Cortex of kidney (tissue), 1 donor: ENCODE results near the gene RNF182.
"Not testable (repeated sequence)": the region's sequence is repeated elsewhere in the genome, so short reads cannot be mapped to it uniquely, and the experiment has no call there.

Source experiments
- DNase-seq: peaks from one replicate; lab custom pipeline; 2025; lab: John Stamatoyannopoulos, UW

RNF182 gene

DNA sequence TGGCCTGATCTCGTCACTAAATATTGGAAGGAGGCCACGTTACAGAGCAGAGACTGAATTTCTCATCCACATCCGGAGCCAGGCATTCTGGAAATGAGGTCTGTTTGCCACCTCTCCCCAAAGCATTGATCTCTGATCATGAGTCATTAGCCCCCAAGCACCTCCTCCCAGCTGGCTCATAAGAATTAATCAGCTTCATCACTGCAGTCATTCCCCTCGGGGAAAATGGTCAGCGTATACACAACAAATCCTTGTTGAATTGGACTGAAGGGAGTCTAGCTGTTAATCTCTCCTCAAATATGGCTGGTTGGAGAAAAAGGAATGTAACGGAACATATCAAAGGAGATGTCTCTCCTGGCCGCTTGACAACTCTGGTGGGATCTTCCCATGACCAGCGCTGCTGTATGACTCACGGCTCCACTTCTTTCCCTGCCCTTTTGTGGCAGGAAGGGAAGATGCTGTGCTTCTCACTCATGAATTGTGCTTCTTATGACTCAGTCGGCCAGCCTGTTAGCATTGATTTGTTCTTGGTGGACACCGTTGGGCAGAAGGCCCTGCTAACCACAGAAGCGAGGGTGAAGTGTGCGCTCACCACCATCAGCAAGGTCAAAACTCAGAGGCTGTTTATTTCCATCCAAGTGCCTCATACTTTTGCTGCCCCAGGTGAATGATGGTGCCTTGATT, 76.7 kb downstream of the RNF182 start:
- no peak for DNase-seq

- DNase-seq, result no peak
Observed at GRCh38 chr6:14002176-14002947, 77.6 kb downstream of the RNF182 start.

DNA sequence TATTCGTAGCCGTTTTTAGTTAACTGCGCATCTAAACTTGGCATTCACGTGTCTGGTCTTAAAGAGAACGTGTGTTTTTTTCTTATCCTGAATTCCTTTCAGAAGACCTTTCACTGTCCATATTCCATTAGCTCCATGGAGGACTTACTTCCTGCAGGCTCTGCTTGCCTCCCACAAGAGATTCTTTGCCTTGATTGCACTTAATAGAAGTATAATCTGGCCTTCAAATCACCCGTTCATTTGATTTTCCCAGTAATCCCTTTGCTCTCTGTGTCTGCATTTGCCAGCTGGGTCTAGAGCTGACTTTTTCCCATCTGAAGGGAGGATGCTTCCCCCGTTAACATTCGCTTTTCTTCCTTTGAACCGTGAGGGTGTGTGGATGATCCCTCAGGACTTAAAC, 79.5 kb downstream of the RNF182 start:
- no peak for DNase-seq

DNA sequence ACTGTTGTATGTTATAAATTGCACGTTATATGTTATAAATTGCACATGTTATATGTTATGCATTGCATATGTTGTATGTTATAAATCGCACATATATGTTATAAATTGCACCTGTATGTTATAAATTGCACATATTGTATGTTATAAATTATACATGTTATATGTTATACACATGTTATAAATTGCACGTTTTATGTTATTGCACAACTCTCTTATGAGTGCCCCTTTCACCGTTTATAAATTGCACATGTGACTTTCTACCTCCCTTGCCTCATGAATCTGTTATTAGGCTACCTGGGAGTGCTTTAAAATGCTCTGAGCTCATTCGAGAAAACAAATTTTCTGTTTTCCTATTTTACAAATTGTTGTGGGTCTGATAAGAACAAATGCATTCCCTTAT, 84.1 kb downstream of the RNF182 start:
- DNase-seq, result no peak

DNA sequence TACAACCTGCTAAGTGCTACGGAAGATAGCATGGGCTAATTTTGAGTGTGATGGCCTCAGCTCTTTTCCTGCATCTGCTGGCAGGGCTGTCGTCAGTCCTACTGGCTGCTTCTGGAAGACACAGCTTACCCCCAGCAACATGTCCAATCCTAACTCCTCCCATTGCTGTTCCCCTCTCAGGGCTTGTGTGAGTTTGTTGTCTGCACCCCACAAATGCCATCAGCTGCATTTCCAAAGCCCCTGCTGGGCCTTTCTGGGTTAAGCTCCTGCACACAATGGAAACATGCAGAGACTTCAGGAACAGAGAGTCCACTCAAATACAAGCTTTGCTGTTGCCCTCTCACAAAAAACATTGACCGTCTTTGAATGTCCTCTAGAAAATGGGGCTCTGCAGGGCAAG, 84.7 kb downstream of the RNF182 start:
- no peak for DNase-seq

- DNase-seq, result no peak
Observed at GRCh38 chr6:14010275-14010674, 85.5 kb downstream of the RNF182 start.

DNA sequence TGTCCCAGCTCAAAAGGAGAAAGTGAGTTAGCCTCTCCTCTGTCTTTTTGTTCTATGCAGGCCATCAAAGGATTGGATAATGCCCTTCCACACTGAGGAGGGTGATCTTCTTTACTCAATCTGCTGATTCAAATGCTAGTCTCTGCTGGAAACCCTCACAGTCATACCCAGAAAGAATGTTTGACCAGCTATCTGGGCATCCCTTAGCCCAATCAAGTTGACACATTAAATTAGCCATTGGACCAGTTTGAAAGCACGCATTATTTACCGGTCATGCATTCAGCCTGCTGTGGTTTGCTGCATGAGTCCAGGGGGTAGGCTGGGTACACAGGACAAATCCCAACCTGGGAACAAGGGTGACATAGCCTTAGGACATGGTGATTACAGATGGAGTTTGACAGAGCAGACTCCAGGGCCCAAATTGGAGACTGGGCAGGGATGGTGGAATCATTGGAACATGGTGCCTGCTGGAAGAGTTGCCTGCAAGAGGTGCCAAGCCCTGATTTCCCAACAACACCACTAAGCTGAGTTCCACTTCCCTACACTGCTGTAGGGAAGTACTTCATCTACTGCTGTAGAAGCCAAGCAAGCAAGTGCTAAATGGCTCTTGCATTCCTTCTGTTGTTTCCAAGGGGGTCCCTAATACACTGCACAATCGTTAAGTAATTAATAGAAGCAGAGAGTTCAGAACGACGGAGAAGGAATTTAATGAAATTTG, 87.7 kb downstream of the RNF182 start:
- DNase-seq, result no peak

- DNase-seq, result no peak
Observed at GRCh38 chr6:14015964-14016363, 91.2 kb downstream of the RNF182 start.

DNA sequence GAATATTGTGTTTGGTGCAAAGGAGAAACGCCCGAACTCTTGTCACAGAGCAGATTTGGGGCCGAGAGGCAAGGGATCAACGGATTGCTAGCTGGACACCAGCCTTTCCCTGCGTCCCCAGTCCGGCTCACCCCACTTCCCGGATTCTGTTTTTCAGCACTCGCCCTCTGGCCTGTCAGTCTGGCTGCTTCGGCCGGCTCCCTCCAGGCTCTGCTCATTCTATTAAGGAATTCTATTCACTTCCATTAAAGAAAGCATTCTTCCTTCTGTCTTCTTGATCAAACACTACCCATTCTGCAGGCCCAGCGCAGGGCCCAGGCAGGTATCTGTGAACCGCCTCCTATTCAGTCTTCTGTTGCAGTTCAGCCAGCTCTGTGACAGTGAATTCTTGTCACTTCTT, 91.7 kb downstream of the RNF182 start:
- no peak for DNase-seq

DNA sequence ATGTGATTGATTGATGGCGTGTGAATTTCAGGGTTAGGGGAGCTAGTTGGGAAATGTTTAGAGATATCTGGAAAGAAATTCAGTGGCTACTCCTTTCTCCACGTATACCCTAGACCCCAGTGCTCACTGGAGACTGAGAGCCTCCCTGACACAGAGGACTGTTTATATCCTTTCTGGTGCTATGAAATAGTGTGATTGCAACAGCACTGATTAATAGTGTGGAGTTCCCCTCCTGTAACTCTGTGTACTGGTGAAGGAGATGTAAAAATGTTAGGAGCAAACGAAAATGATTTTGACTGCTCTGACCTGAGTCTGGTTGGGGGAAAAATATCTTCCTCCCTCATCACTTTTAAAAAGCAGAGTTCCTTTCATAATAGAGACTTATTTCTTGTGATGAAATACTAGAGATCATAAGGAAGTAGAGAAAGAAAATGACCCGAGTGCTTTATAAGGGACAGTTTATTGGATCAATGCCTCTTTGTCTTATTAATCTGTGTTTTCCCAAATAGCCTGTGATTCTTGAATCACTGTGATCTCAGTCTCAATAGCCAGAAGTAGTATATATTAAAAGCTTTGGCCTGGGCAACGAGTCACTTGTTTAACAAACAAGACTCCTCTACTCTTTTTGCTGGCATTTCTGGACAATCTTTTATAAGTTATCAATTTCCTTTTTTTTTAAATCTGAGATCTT, 92.3 kb downstream of the RNF182 start:
- no peak for DNase-seq

GRCh38 chr6:14017626-14018475, 93.1 kb downstream of the RNF182 start:
- DNase-seq, result no peak

DNA sequence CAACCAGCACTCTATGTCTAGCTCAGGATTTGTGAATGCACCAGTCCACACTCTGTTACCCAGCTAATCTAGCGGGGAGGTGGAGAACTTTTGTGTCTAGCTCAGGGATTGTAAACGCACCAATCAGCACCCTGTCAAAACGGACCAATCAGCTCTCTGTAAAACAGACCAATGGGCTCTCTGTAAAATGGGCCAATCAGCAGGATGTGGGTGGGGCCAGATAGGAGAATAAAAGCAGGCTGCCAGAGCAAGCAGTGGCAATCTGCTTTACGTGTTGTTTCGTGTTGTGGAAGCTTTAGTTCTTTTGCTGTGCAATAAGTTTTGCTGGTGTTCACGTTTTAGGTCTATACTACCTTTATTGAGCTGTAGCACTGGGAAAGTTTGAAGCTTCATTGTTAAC, 93.8 kb downstream of the RNF182 start:
- not testable (repeated sequence) for DNase-seq

DNA sequence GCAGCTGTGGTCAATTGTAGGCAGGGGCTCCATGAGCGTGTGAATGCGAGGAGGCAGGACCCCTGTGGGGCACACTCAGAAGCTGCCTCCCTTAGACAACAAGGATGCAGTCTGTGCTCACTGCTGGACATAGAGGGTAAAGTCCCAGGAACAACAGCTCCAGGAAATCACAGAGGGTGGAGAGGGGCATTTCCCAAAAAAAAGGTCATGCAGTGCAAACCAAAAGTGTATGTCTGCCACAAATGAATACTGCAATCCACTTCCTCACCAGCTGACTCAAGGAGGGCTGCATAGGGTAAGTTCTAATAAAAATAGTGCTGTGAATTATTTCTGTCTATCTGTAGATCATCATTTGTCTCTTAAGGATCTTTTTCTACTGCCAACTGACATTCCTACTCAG, 95.8 kb downstream of the RNF182 start:
- no peak for DNase-seq

DNA sequence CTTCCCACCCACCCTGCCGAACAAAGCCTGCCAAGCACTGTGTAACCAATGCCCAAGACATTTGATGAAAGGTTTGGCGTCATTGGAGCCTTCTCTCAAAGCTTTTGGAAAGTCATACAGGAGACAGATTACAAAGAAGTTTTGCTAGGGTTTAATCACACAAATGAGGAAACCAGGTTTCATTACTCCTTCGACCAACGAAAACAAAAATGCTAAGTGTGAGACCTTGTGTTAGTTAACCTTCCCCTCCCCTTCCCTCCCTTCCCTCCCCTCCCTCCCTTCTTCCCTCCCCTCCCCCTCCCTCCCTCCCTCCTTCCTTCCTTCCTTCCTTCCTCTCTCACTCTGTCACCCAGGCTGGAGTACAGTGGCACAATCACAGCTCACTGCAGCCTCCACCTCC, 96.7 kb downstream of the RNF182 start:
- DNase-seq, result no peak

DNA sequence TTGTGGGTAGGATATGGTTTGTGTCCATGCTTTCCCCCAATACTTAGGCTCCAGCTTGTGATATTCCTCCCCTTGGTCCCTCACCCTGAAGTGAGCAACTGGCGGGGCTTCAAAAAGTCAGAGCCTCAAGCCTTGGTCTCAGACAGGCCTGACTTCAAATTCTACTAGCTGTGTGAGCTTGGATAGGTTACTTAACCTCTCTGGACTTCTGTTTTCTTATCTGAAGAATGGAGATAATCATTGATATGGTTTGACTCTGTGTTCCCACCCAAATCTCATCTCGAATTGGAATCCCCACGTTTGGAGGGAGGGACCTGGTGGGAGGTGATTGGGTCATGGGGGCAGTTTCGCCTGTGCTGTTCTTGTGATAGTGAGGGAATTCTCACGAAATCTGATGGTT, 97.9 kb downstream of the RNF182 start:
- no peak for DNase-seq

GRCh38 chr6:14023855-14024254, 99.1 kb downstream of the RNF182 start:
- DNase-seq, result no peak

DNA sequence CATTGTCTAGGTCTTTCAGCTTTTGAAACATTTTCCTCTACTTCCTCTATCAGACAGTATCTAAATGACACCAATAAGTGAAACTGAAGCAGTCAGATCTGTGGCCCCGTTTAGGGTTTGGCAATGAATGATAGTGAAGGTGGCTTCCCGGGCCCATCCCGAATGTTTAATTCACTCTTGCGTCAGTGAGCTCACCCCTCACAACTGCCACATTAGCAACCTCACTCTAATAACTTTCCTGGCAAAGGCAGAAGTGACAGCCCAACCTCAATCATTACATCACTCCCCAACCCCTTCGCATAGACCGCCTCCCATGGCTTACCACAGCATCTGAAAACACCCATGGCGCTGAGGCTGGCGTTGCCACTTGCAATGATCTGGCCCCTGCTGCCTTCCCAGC, 100.4 kb downstream of the RNF182 start:
- no peak for DNase-seq

DNA sequence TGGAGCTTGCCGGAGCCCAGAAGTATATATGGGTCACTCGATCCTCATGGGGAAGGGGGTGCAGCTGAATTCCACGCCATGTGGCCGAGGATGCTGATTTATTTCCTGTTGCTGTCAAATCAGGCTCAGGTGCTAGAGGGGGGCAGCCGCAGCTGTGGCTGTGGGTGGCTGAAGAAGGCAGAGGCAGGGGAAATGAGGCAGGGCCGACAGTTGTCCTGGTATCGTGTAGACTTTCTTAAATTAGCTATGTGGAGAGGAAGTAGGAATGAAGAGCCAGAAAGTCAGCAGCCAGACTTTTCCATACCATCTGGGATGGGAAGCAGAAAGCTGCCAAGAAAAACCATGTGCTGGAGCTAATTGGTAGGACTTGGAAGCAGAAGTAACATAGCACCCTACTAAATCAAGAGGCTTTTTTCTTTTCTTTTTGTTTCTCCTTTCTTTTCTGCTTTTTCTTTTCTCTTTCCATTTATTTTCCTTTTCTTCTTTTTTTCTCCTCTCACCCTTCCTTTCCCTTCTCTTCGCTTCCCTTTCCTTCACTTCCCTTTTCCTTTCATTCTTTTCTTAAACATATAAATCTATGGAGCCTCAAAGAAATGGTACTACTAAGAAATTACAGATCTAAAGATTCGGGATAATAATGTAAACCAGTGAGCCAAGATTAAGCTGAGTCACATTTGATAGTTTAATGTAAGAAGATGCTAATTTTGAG, 102.2 kb downstream of the RNF182 start:
- no peak for DNase-seq

DNA sequence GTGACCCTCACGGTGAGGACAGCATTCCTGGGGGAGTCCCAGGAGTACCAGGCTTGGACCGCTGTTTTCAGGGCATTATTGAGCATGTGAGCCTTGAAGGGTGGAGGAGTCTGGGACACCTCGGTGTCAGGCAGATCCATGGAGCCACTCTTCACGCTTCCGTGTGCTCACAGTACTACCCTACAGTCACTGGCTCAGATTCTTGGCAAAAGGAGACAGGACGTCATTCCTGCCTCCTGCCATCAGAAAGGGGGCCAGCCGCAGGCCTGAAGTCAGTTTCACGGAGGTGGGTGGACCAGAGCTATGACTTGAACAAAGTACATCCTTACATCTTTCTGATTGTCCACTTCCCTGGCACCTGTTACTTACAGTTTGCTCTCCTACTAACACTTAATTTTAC, 103.9 kb downstream of the RNF182 start:
- DNase-seq, result no peak

GRCh38 chr6:14029605-14030004, 104.9 kb downstream of the RNF182 start:
- no peak for DNase-seq
